Cerebellar cortex (tissue), 1 donor: ENCODE data around the gene G6PC3.
"Not testable (repeated sequence)": the region's sequence is repeated elsewhere in the genome, so short reads cannot be mapped to it uniquely, and the experiment has no call there.

Experiments used
- DNase-seq: peaks from one replicate; pipeline ENCODE4 v3.0.0-alpha.2; 2015; ENCODE audit warnings: low spot score

Gene G6PC3

GRCh38 chr17:44109312-44109630 is 38.7 kb downstream of the G6PC3 start:
- DNase-seq, result no peak

- no peak for DNase-seq
Observed at GRCh38 chr17:44110011-44110686, 39.6 kb downstream of the G6PC3 start.

- DNase-seq, result peak; percentile 79
Observed at GRCh38 chr17:44110823-44111633, 40.5 kb downstream of the G6PC3 start.

- DNase-seq, result no peak
Observed at GRCh38 chr17:44111777-44112176, 41.2 kb downstream of the G6PC3 start.

- DNase-seq, result no peak
Observed at GRCh38 chr17:44112284-44113280, 42.0 kb downstream of the G6PC3 start.

- no peak for DNase-seq
Observed at GRCh38 chr17:44113382-44113781, 42.8 kb downstream of the G6PC3 start.

GRCh38 chr17:44113868-44114840 is 43.6 kb downstream of the G6PC3 start:
- DNase-seq, result peak; percentile 59

- no peak for DNase-seq
Observed at GRCh38 chr17:44115585-44116415, 45.3 kb downstream of the G6PC3 start.

GRCh38 chr17:44117351-44117750 is 46.8 kb downstream of the G6PC3 start:
- DNase-seq, result no peak

- DNase-seq, result no peak
Observed at GRCh38 chr17:44118427-44119050, 48.0 kb downstream of the G6PC3 start.

- no peak for DNase-seq
Observed at GRCh38 chr17:44119062-44119461, 48.5 kb downstream of the G6PC3 start.

- DNase-seq, result no peak
Observed at GRCh38 chr17:44119798-44120197, 49.3 kb downstream of the G6PC3 start.

- DNase-seq, result not testable (repeated sequence)
Observed at GRCh38 chr17:44120281-44120680, 49.7 kb downstream of the G6PC3 start.

GRCh38 chr17:44120851-44121605 is 50.5 kb downstream of the G6PC3 start:
- no peak for DNase-seq

- DNase-seq, result no peak
Observed at GRCh38 chr17:44121997-44122815, 51.7 kb downstream of the G6PC3 start.

- DNase-seq, result no peak
Observed at GRCh38 chr17:44122816-44123355, 52.4 kb downstream of the G6PC3 start.

- DNase-seq, result peak; percentile 97
Observed at GRCh38 chr17:44123356-44124117, 53.0 kb downstream of the G6PC3 start, which contains the start of gene HDAC5. TSS of gene HDAC5 (minus strand) at chr17:44123641. CDS start at chr17:44117515, 6,126 bp downstream.
